ENCODE results near the gene ARHGAP31.

DNA sequence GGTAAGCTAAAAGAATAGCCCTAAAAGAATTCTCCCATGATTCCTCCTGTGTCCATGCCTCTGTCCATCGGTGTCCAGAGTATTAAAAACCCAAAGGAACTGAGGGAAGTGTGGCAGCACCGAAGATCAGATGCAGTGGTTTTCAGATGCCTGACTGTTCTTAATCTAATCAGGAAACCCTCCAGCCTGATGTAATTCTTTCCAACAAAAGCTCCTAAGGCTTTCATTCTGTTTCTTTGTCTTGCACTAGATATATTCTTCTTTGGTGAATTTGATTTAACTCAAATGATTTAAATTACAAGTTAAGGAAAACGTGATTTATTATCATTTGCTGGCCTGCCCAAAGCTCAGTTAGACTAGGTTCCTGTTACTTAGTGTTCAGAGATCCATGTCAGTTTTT, 71.2 kb downstream of the ARHGAP31 start:
- no peak for TF ChIP-seq EZH2 (IDR thresholded peaks at IDR 0.05; ENCODE audit: low read length, missing control alignments)
- TF ChIP-seq, protein P1, sequence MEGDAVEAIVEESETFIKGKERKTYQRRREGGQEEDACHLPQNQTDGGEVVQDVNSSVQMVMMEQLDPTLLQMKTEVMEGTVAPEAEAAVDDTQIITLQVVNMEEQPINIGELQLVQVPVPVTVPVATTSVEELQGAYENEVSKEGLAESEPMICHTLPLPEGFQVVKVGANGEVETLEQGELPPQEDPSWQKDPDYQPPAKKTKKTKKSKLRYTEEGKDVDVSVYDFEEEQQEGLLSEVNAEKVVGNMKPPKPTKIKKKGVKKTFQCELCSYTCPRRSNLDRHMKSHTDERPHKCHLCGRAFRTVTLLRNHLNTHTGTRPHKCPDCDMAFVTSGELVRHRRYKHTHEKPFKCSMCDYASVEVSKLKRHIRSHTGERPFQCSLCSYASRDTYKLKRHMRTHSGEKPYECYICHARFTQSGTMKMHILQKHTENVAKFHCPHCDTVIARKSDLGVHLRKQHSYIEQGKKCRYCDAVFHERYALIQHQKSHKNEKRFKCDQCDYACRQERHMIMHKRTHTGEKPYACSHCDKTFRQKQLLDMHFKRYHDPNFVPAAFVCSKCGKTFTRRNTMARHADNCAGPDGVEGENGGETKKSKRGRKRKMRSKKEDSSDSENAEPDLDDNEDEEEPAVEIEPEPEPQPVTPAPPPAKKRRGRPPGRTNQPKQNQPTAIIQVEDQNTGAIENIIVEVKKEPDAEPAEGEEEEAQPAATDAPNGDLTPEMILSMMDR (conservative IDR thresholded peaks at IDR 0.05 in 1 of 2, IDR thresholded peaks at IDR 0.05 in 1 of 2; ENCODE audit: low read depth in 1 of 2, low read length in 2 of 2) = no peak
